Measurements from ENCODE around the gene KCNJ9. TPM values are rescaled to one million over a fixed set of nuclear protein-coding genes. Genes with fewer than 3 reads are reported as not detected.

The KCNJ9 gene
- total RNA-seq, 1 donor: not detected

- H3K9me3 ChIP-seq (ENCODE audit: low read depth, low read length): no peaks in the 10 kb centered on the region
- no peak overlapping the region for H3K4me3 ChIP-seq (ENCODE audit: low read length)
- H3K4me1 ChIP-seq (ENCODE audit: insufficient read depth, low read length): no peaks in the 10 kb centered on the region
- H3K27me3 ChIP-seq (ENCODE audit: insufficient read depth, low read length): no peaks in the 10 kb centered on the region
These were observed 49.1 kb downstream of the KCNJ9 start for GRCh38 chr1:160130486-160130885.

- H3K4me1 ChIP-seq (ENCODE audit: insufficient read depth, low read length): no peaks in the 10 kb centered on the region
- H3K27me3 ChIP-seq (ENCODE audit: insufficient read depth, low read length): no peaks in the 10 kb centered on the region
- H3K4me3 ChIP-seq (ENCODE audit: low read length): no peak overlapping the region
- H3K9me3 ChIP-seq (ENCODE audit: low read depth, low read length): no peaks in the 10 kb centered on the region
These were observed 49.6 kb downstream of the KCNJ9 start for GRCh38 chr1:160130939-160131338.

GRCh38 chr1:160131803-160132565, 50.6 kb downstream of the KCNJ9 start:
- Histone ChIP-seq H3K4me3 (ENCODE audit: low read length) (no peak overlapping the region), H3K27me3 (ENCODE audit: insufficient read depth, low read length) (no peaks in the 10 kb centered on the region), H3K4me1 (ENCODE audit: insufficient read depth, low read length) (no peaks in the 10 kb centered on the region)

GRCh38 chr1:160133990-160134770, 52.8 kb downstream of the KCNJ9 start:
- Histone ChIP-seq H3K4me3 (ENCODE audit: low read length) (no peak overlapping the region), H3K27me3 (ENCODE audit: insufficient read depth, low read length) (no peaks in the 10 kb centered on the region), H3K9me3 (ENCODE audit: low read depth, low read length) (no peaks in the 10 kb centered on the region), H3K4me1 (ENCODE audit: insufficient read depth, low read length) (no peaks in the 10 kb centered on the region)

More at GRCh38 chr1:160131803-160132565, 50.6 kb downstream of the KCNJ9 start:
- no peaks in the 10 kb centered on the region for H3K9me3 ChIP-seq (ENCODE audit: low read depth, low read length)

GRCh38 chr1:160134791-160135572, 53.6 kb downstream of the KCNJ9 start:
- Histone ChIP-seq H3K27me3 (ENCODE audit: insufficient read depth, low read length) (no peaks in the 10 kb centered on the region), H3K4me3 (ENCODE audit: low read length) (no peak overlapping the region), H3K9me3 (ENCODE audit: low read depth, low read length) (no peaks in the 10 kb centered on the region), H3K4me1 (ENCODE audit: insufficient read depth, low read length) (no peaks in the 10 kb centered on the region)

GRCh38 chr1:160136121-160136925, 55.0 kb downstream of the KCNJ9 start:
- H3K4me1 ChIP-seq (ENCODE audit: insufficient read depth, low read length): no peaks in the 10 kb centered on the region
- no peak overlapping the region for H3K4me3 ChIP-seq (ENCODE audit: low read length)
- no peaks in the 10 kb centered on the region for H3K9me3 ChIP-seq (ENCODE audit: low read depth, low read length)
- H3K27me3 ChIP-seq (ENCODE audit: insufficient read depth, low read length): no peaks in the 10 kb centered on the region

- H3K27me3 ChIP-seq (ENCODE audit: insufficient read depth, low read length): no peaks in the 10 kb centered on the region
- H3K9me3 ChIP-seq (ENCODE audit: low read depth, low read length): no peaks in the 10 kb centered on the region
- no peak overlapping the region for H3K4me3 ChIP-seq (ENCODE audit: low read length)
- H3K4me1 ChIP-seq (ENCODE audit: insufficient read depth, low read length): peaks cover 3% of the 10 kb centered on the region
These were observed 55.5 kb downstream of the KCNJ9 start for GRCh38 chr1:160136926-160137200.

- H3K27me3 ChIP-seq (ENCODE audit: insufficient read depth, low read length): no peaks in the 10 kb centered on the region
- H3K4me1 ChIP-seq (ENCODE audit: insufficient read depth, low read length): peaks cover 3% of the 10 kb centered on the region
- no peaks in the 10 kb centered on the region for H3K9me3 ChIP-seq (ENCODE audit: low read depth, low read length)
- no peak overlapping the region for H3K4me3 ChIP-seq (ENCODE audit: low read length)
These were observed 56.0 kb downstream of the KCNJ9 start for GRCh38 chr1:160137216-160137862.

- Histone ChIP-seq H3K4me1 (ENCODE audit: insufficient read depth, low read length) (peaks cover 8% of the 10 kb centered on the region), H3K9me3 (ENCODE audit: low read depth, low read length) (no peaks in the 10 kb centered on the region), H3K4me3 (ENCODE audit: low read length) (no peak overlapping the region), H3K27me3 (ENCODE audit: insufficient read depth, low read length) (no peaks in the 10 kb centered on the region)
These were observed 58.5 kb downstream of the KCNJ9 start for GRCh38 chr1:160139840-160140239.

Other genes starting within 250 kb of the KCNJ9 start
- 0.10 TPM for gene VSIG8, start 218.9 kb upstream of the KCNJ9 start, total RNA-seq
- gene CFAP45, start 181.4 kb upstream of the KCNJ9 start, total RNA-seq: 2.4 TPM
- 397 TPM for gene TAGLN2, start 156.0 kb upstream of the KCNJ9 start, total RNA-seq
- not detected for gene IGSF9, start 135.9 kb upstream of the KCNJ9 start, total RNA-seq
- gene SLAMF9, start 127.3 kb upstream of the KCNJ9 start, total RNA-seq: 0.63 TPM
- gene PIGM, start 49.5 kb upstream of the KCNJ9 start, total RNA-seq: 1.6 TPM
- not detected for gene KCNJ10, start 11.4 kb upstream of the KCNJ9 start, total RNA-seq
- 12.9 TPM for gene IGSF8, start 17.1 kb downstream of the KCNJ9 start, total RNA-seq
- 0.10 TPM for gene ATP1A2, start 34.2 kb downstream of the KCNJ9 start, total RNA-seq
- under 0.01 TPM for gene ATP1A4, start 70.1 kb downstream of the KCNJ9 start, total RNA-seq
- not detected for gene CASQ1, start 109.0 kb downstream of the KCNJ9 start, total RNA-seq
- gene PEA15, start 123.8 kb downstream of the KCNJ9 start, total RNA-seq: 40.9 TPM
- gene DCAF8, start 181.0 kb downstream of the KCNJ9 start, total RNA-seq: 115 TPM
- gene PEX19, start 203.6 kb downstream of the KCNJ9 start, total RNA-seq: 36.2 TPM

Data from mononuclear cell (primary cell).